Measurements from ENCODE around the gene GFPT2.

Gene GFPT2

GRCh38 chr5:180353048-180353979 lies at the start of gene GFPT2 (continued):
- TF ChIP-seq, protein P1, sequence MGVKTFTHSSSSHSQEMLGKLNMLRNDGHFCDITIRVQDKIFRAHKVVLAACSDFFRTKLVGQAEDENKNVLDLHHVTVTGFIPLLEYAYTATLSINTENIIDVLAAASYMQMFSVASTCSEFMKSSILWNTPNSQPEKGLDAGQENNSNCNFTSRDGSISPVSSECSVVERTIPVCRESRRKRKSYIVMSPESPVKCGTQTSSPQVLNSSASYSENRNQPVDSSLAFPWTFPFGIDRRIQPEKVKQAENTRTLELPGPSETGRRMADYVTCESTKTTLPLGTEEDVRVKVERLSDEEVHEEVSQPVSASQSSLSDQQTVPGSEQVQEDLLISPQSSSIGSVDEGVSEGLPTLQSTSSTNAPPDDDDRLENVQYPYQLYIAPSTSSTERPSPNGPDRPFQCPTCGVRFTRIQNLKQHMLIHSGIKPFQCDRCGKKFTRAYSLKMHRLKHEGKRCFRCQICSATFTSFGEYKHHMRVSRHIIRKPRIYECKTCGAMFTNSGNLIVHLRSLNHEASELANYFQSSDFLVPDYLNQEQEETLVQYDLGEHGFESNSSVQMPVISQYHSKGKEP (tag by site-specific recombination; IDR thresholded peaks at IDR 0.05): no peak
- TF ChIP-seq ZNF302 (tag by site-specific recombination; IDR thresholded peaks at IDR 0.05; ENCODE audit: low read depth) (no peak), ZNF223 (tag by site-specific recombination; IDR thresholded peaks at IDR 0.05) (no peak), SP3 (tag by site-specific recombination; IDR thresholded peaks at IDR 0.05) (peak; percentile 79), ZNF768 (tag by site-specific recombination; IDR thresholded peaks at IDR 0.05) (no peak), ZNF280C (tag by site-specific recombination; IDR thresholded peaks at IDR 0.05) (no peak), ZNF324 (tag by site-specific recombination; IDR thresholded peaks at IDR 0.05) (peak; percentile 37; the same call in 1 of the 2 replicates), ZNF26 (tag by site-specific recombination; IDR thresholded peaks at IDR 0.05) (no peak), GLIS2 (tag by site-specific recombination; IDR thresholded peaks at IDR 0.05) (peak; percentile 93), ZNF202 (tag by site-specific recombination; IDR thresholded peaks at IDR 0.05; ENCODE audit: borderline replicate concordance) (no peak), ZNF48 (tag by site-specific recombination; IDR thresholded peaks at IDR 0.05) (no peak), ZNF558 (tag by site-specific recombination; IDR thresholded peaks at IDR 0.05) (no peak), PRDM2 (tag by site-specific recombination; IDR thresholded peaks at IDR 0.05; ENCODE audit: borderline replicate concordance) (no peak), BCL11B (tag by site-specific recombination; IDR thresholded peaks at IDR 0.05; ENCODE audit: low read depth) (no peak), ZNF341 (tag by site-specific recombination; IDR thresholded peaks at IDR 0.05; ENCODE audit: low read depth) (0 out of 2 replicates have a peak, but pooled peaks have one; percentile 19)
- TF ChIP-seq, protein P2, sequence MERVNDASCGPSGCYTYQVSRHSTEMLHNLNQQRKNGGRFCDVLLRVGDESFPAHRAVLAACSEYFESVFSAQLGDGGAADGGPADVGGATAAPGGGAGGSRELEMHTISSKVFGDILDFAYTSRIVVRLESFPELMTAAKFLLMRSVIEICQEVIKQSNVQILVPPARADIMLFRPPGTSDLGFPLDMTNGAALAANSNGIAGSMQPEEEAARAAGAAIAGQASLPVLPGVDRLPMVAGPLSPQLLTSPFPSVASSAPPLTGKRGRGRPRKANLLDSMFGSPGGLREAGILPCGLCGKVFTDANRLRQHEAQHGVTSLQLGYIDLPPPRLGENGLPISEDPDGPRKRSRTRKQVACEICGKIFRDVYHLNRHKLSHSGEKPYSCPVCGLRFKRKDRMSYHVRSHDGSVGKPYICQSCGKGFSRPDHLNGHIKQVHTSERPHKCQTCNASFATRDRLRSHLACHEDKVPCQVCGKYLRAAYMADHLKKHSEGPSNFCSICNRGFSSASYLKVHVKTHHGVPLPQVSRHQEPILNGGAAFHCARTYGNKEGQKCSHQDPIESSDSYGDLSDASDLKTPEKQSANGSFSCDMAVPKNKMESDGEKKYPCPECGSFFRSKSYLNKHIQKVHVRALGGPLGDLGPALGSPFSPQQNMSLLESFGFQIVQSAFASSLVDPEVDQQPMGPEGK (tag by site-specific recombination; IDR thresholded peaks at IDR 0.05): peak; percentile 89
- TF ChIP-seq, protein P3, sequence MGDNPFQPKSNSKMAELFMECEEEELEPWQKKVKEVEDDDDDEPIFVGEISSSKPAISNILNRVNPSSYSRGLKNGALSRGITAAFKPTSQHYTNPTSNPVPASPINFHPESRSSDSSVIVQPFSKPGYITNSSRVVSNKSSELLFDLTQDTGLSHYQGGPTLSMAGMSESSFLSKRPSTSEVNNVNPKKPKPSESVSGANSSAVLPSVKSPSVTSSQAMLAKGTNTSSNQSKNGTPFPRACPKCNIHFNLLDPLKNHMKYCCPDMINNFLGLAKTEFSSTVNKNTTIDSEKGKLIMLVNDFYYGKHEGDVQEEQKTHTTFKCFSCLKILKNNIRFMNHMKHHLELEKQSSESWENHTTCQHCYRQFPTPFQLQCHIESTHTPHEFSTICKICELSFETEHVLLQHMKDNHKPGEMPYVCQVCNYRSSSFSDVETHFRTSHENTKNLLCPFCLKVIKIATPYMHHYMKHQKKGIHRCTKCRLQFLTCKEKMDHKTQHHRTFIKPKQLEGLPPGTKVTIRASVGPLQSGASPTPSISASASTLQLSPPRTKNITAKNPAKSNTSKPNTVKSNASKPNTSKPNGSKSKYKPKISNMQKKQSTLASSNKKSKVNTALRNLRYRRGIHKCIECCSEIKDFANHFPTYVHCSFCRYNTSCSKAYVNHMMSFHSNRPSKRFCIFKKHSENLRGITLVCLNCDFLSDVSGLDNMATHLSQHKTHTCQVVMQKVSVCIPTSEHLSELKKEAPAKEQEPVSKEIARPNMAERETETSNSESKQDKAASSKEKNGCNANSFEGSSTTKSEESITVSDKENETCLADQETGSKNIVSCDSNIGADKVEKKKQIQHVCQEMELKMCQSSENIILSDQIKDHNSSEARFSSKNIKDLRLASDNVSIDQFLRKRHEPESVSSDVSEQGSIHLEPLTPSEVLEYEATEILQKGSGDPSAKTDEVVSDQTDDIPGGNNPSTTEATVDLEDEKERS (tag by site-specific recombination; IDR thresholded peaks at IDR 0.05): no peak
- TF ChIP-seq, protein P4, sequence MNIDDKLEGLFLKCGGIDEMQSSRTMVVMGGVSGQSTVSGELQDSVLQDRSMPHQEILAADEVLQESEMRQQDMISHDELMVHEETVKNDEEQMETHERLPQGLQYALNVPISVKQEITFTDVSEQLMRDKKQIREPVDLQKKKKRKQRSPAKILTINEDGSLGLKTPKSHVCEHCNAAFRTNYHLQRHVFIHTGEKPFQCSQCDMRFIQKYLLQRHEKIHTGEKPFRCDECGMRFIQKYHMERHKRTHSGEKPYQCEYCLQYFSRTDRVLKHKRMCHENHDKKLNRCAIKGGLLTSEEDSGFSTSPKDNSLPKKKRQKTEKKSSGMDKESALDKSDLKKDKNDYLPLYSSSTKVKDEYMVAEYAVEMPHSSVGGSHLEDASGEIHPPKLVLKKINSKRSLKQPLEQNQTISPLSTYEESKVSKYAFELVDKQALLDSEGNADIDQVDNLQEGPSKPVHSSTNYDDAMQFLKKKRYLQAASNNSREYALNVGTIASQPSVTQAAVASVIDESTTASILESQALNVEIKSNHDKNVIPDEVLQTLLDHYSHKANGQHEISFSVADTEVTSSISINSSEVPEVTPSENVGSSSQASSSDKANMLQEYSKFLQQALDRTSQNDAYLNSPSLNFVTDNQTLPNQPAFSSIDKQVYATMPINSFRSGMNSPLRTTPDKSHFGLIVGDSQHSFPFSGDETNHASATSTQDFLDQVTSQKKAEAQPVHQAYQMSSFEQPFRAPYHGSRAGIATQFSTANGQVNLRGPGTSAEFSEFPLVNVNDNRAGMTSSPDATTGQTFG (tag by site-specific recombination; IDR thresholded peaks at IDR 0.05; ENCODE audit: borderline replicate concordance): no peak

All from HEK293 (cell line).